LNCaP clone FGC (cell line): ENCODE data around the gene ATP2A1.
"Not testable (repeated sequence)": the region's sequence is repeated elsewhere in the genome, so short reads cannot be mapped to it uniquely, and the experiment has no call there.

Experiments
- DNase-seq: peaks from one replicate; pipeline ENCODE4 v3.0.0-alpha.2; 2011; ENCODE audit warnings: low read depth
- H3K4me3 ChIP-seq: 2 replicates; pipeline ENCODE4 v1.5.1; 2011; ENCODE audit warnings: mild to moderate bottlenecking, low read depth, low read length, control low read depth
- CTCF ChIP-seq: IDR thresholded peaks from 2 replicates; pipeline ENCODE4 v1.5.1; 2012; ENCODE audit warnings: mild to moderate bottlenecking; ENCODE audit not compliant: control insufficient read depth, insufficient read depth; ENCODE audit errors: extremely low read depth

Gene ATP2A1

GRCh38 chr16:28859326-28859725 lies 19.0 kb upstream of the ATP2A1 start:
- no peak for DNase-seq
- no peak for TF ChIP-seq CTCF
- H3K4me3 ChIP-seq, result no peak overlapping the region

- H3K4me3 ChIP-seq, result peak overlapping the region; percentile 97
- no peak for TF ChIP-seq CTCF
- DNase-seq, result no peak
These were observed 14.1 kb upstream of the ATP2A1 start for GRCh38 chr16:28863929-28864793.

- H3K4me3 ChIP-seq, result peak overlapping the region; percentile 97
- no peak for TF ChIP-seq CTCF
These were observed 13.1 kb upstream of the ATP2A1 start for GRCh38 chr16:28865001-28865688.

GRCh38 chr16:28865722-28866453 lies 12.4 kb upstream of the ATP2A1 start:
- DNase-seq, result no peak
- H3K4me3 ChIP-seq, result no peak overlapping the region
- TF ChIP-seq CTCF, result no peak

More at GRCh38 chr16:28865001-28865688, 13.1 kb upstream of the ATP2A1 start:
- DNase-seq, result no peak

GRCh38 chr16:28866454-28866804 lies 11.9 kb upstream of the ATP2A1 start:
- no peak for TF ChIP-seq CTCF
- DNase-seq, result no peak
- no peak overlapping the region for H3K4me3 ChIP-seq

GRCh38 chr16:28867241-28867640 lies 11.0 kb upstream of the ATP2A1 start:
- DNase-seq, result no peak
- no peak overlapping the region for H3K4me3 ChIP-seq
- TF ChIP-seq CTCF, result no peak

- not testable (repeated sequence) for DNase-seq, H3K4me3 ChIP-seq
These were observed 10.6 kb upstream of the ATP2A1 start for GRCh38 chr16:28867646-28868045.
